Forelimb muscle (tissue), 1 donor: Measurements from ENCODE around the gene KRTAP4-9. TPM values are rescaled to one million over a fixed set of nuclear protein-coding genes. Genes with fewer than 3 reads are reported as not detected.
"Not testable (repeated sequence)": the region's sequence is repeated elsewhere in the genome, so short reads cannot be mapped to it uniquely, and the experiment has no call there.

Experiments
- DNase-seq: peaks from one replicate; pipeline ENCODE4 v3.0.0-alpha.2; 2013; ENCODE audit warnings: low read depth
- polyA plus RNA-seq: library from polyadenylated mRNA; unstranded; fragments of 120-200 nt; gene quantifications from one replicate; pipeline ENCODE4 v1.2.1, GENCODE V29; 2013; ENCODE audit not compliant: insufficient read length

Gene KRTAP4-9
- polyA plus RNA-seq, 1 donor = not detected

DNA sequence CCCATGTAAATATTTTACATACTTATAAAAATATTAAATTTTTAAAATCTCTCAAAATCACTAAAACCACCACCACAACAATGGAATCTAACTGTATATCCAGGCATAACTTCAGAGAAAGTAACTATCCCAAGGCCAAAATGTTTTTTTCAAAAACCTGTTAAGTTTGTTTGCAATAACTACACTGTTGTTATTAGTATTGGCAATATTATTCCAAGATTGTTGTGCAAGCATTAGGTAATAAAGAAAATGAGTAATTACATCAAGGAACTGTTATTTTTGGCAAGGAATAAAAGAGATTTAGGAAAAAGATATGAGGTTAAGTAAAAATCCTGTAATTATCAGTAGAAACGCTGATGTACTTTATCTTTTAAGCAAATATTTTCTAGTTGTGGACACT, 22.2 kb downstream of the KRTAP4-9 start:
- no peak for DNase-seq

DNA sequence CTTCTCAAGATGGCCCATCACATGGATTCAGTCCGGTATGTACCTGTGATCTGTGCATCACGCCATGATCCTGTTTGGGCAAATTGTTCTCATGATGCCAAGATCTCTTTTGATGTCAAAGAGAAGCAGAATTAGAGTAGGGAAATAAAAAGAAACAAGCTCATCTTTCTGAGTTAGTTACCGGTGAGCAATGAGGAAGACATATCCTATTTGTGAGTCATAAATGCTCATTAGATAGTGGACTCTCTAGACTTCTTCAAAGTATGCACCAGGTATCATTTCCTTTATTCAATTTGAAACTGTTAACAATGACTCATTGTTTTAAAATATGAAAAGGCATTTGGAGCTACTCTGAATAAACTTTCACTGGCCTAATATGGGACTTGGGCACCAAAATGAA, 26.8 kb downstream of the KRTAP4-9 start:
- DNase-seq = no peak

DNA sequence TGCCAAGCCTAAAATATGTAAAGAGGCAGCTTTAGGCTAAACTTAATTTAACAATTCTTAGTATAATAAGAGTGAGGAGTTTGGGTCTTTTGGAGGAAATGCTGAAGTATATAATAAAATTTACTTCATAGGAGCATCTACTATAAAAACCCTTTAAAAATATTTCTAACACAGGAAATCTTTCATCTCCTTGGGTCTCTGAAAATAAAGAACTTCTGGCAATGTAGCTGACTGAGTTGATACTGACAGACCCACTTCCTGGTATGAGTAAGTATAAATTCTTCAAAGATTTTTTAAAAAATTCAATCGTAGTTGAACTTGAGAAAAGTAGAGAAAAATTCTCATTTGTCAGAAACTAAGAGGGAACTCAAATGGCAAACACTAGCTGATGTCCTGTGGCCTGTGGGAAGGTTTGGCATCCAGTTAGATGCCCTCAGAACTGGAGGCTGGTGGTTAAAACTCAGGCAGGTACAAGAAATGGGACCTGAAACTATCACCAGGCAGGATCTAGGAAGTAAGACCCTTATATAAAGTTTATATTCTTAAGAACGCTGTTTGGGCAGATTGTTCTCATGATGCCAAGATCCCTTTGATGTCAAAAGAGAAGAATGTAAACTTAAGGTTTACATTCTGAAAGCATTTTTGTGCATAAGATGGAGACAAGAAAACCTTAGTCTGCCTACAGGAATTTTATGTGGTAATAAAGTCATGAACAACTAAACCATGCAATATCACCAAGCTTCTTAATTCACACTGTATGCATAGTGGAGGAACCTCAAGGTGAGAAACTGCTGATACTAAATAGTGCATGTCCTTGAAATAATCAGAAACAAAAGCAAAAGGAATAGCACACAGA, 28.9 kb downstream of the KRTAP4-9 start:
- no peak for DNase-seq

DNA sequence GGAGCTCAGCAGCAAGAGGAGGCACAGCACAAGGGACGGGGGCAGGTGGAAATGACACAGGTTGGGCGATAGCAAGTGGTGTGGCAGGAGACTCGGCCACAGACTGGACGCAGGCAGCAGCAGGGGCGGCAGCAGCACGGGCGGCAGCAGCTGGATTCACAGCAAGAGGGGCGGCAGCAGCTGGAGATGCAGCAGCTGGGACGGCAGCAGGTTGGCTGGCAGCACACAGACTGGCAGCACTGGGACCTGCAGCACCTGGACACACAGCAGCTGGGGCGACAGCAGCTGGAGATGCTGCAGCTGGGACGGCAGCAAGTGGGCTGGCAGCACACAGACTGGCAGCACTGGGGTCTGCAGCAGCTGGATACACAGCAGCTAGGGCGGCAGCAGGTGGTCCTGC, 34.7 kb downstream of the KRTAP4-9 start:
- not testable (repeated sequence) for DNase-seq

DNA sequence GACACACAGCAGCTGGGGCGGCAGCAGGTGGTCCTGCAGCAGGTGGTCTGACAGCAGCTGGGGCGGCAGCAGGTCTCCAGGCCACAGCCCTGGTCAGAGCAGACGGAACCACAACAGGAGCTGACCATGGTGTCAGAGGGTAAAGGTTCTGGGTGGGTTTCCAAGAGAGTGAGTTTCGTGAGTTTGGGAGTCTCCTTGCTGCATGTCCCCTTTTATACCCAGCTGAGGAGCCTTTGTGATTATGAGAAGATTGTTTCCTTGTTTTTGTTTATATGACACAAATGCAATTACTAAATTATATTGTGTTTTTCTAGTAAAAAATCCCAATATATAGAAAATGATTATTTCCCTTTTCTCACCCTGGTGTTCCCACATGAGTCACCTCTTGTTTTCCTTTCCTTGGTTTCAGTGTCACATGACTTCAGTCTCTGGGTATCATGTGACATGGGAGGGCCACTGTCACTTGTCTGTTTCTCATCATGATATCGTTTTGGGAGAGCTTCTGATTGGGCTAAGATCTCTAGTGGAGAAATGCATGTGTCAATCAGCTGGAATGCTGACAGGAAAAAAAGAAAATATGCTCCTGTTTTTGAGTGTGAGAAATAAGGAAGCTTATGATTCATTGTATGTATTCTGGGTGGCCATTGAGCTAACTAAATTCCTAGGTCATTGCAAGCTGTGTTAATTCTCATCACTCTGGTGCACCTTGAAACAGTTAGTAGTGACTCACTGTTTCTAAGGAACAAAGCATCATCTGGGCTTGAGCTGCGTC, 35.4 kb downstream of the KRTAP4-9 start, which contains the start of gene KRTAP4-6:
TSS of gene KRTAP4-6 (minus strand) at position 185 of the 772 bp plus-strand sequence. CDS start at position 128, 57 bp downstream.
- DNase-seq = no peak

DNA sequence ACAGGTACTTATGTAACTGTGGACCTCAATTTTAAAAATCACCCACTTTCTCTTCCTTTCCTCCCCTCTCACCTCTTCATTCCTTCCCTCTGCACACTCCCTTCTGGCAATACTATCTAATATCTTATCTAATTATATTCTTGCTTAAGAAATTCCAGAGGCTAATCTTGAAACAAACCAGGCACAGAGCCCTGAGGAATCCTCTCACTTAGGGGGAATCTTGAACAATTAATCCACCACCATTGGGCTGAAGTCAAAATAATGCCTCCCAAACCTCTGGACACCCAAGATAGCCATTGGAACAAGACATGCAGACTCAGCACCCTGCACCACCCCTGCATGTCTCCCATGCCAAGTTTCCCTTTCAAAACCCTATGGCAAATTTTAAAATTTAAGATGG, 36.2 kb downstream of the KRTAP4-9 start:
- DNase-seq = no peak

DNA sequence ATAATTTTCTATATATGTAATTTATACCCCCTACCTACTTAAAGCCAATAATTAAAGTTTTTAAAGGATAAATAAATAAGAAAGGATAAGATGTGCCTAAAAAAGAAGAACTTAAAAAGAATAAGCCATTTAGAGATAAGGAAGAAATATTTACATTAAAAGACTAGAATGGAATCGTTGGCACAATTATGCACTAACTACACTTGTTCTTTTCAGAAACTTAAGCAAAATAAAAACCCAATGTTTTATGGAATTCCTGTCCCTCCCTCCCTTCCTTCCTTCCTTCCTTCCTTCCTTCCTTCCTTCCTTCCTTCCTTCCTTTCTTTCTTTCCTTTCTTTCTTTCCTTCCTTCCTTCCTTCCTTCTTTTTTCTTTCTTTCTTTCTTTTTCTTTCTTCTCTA, 39.7 kb downstream of the KRTAP4-9 start:
- DNase-seq = no peak

DNA sequence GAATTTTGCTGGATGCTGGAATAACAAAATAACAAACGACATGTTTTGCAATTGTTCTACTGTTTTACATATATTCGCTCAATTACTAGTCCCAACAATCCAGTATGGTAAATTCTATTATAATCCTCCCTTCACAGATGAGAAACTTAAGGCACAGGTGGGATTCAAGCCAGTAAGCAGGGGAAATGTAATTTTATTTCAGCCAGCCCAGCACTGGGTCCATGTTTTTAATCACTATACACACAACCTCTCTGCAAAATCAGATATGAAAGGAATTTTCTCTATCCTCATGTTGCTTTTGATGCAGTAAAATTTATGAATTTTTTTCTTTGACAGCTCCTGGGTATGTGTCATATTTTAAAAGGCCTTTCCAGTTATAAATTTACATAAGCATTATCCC, 40.1 kb downstream of the KRTAP4-9 start:
- no peak for DNase-seq

DNA sequence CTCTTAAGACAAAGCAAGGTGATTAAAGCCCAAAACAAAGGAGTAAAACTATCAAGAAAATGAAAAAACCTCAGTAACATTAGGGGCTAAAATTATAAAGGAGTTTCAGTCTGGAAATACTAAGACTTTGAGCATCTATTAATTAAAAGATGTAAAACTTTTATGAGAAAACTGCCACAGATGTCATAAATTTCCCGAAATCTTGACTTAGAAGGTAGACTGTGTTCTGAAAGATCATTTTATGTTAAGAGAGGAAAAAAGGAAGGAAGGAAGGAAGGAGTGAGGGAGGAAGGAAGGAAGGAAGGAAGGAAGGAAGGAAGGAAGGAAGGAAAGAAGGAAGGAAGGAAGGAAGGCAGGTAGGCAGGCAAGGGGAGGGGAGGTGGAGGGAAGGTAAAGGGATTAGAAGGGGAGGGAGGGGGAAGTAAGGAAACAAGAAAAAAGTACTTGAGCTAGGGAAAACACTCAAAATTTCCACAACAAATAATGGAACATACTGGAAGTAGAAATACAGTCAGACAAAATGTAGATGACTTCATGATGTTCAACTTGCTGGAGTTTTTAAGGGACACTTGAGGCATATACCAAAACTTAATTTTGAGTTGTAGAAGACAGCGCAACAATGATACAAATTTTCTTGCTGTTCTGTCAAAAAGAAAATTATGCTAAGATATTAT, 42.5 kb downstream of the KRTAP4-9 start:
- DNase-seq = no peak

DNA sequence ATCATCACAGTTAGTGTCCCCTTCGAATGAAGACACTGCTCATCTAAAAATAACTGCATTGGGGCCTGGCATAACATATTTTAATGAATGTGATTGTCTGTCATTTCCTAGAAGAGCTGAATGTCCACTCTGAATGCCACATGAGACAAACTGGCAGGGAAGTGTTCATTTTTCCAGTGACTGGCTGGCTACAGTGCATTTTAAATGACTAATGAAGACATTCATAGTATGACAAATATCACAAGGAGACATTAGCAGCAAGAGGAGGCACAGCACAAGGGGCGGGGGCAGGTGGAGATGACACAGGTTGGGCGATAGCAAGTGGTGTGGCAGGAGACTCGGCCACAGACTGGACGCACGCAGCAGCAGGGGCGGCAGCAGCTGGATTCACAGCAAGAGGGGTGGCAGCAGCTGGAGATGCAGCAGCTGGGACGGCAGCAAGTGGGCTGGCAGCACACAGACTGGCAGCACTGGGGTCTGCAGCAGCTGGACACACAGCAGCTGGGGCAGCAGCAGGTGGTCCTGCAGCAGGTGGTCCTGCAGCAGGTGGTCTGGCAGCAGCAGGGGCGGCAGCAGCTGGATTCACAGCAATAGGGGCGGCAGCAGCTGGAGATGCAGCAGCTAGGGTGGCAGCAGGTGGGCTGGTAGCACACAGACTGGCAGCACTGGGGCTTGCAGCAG, 43.9 kb downstream of the KRTAP4-9 start:
- not testable (repeated sequence) for DNase-seq

DNA sequence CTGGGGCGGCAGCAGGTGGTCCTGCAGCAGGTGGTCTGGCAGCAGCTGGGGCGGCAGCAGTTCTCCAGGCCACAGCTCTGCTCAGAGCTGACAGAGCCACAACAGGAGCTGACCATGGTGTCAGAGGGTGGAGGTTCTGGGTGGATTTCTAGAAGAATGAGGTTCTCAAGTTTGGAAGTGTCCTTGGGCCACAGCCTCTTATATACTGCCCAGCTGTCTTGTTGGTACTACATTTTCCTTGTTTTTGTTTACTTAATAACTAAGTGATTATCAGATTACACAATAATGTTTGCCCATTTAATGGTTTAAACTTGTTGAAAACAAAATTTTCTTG, 44.4 kb downstream of the KRTAP4-9 start, which contains the start of gene KRTAP4-5:
TSS of gene KRTAP4-5 (minus strand) at position 174 of the 334 bp plus-strand sequence. CDS start at position 116, 58 bp downstream.
- DNase-seq = no peak

DNA sequence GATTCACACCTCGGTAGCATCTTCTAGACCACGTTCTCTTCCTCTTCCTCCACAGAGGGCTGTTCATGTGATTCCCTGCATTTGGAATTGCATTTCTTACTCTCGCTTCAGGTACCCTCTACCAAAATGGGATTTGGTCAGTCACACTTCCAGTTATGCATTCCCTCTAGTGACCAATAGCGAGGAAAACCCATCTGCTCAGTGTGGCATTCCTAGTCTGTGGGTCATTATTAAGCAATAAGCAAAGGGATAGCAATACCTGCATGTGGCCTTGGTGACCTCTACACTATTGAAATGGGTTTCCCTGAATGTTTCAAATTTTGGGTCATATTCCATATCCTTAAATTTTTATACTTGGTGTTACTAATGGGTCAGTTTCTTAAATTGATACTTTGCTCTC, 44.8 kb downstream of the KRTAP4-9 start:
- DNase-seq = no peak

DNA sequence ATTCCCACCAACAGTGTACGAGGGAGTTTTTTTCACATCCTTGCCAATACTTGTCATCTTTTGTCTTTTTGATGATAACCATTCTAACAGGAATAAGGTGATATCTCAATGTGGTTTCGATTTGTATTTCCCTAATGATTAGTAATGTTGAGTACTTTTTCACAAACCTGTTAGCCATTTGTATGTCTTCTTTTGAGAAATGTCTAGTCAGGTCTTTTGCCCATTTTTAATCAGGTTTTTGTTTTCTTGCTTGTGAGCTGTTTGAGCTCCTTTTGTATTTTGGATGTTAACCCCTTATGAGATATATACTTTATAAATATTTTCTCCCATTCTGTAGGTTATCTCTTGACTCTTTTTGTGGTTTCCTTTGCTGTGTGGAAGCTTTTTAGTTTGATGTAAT, 46.3 kb downstream of the KRTAP4-9 start:
- DNase-seq = no peak

DNA sequence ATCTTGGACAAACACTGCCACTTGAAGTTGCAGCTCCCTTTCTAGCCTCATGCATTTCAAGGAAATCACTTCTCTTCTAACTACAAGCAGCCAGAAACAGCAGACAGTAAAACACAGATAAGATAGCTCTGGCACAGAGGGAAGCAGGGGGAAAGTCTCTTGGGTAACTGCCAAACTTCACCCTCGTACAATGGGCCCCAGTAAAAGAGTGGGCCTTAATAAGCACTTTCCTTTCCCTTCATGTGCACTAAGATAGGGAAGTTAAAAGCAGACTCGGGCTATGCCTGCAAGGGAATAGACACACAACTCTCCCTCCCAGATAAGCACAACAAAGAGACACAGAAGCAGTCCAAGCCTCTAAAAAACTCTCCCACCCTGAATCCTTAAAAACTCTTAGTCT, 48.7 kb downstream of the KRTAP4-9 start:
- no peak for DNase-seq

Other genes with a start within 250 kb of the KRTAP4-9 start
- gene KRT12, start 238.2 kb upstream of the KRTAP4-9 start, polyA plus RNA-seq = 0.08 TPM
- gene KRT20, start 220.1 kb upstream of the KRTAP4-9 start, polyA plus RNA-seq = not detected
- gene KRT23, start 167.7 kb upstream of the KRTAP4-9 start, polyA plus RNA-seq = 0.19 TPM
- gene KRT39, start 138.4 kb upstream of the KRTAP4-9 start, polyA plus RNA-seq = 7.2 TPM
- 10.9 TPM for gene KRT40, start 121.1 kb upstream of the KRTAP4-9 start, polyA plus RNA-seq
- gene KRTAP3-3, start 111.2 kb upstream of the KRTAP4-9 start, polyA plus RNA-seq = not detected
- 0.52 TPM for gene KRTAP3-2, start 105.5 kb upstream of the KRTAP4-9 start, polyA plus RNA-seq
- not detected for gene KRTAP3-1, start 96.3 kb upstream of the KRTAP4-9 start, polyA plus RNA-seq
- gene KRTAP1-5, start 78.2 kb upstream of the KRTAP4-9 start, polyA plus RNA-seq = not detected
- gene KRTAP1-4, start 75.2 kb upstream of the KRTAP4-9 start, polyA plus RNA-seq = not detected
- gene KRTAP1-3, start 70.5 kb upstream of the KRTAP4-9 start, polyA plus RNA-seq = not detected
- gene KRTAP1-1, start 63.9 kb upstream of the KRTAP4-9 start, polyA plus RNA-seq = not detected
- gene KRTAP2-1, start 58.1 kb upstream of the KRTAP4-9 start, polyA plus RNA-seq = not detected
- gene KRTAP2-2, start 50.2 kb upstream of the KRTAP4-9 start, polyA plus RNA-seq = not detected
- not detected for gene KRTAP2-3, start 45.3 kb upstream of the KRTAP4-9 start, polyA plus RNA-seq
- not detected for gene KRTAP2-4, start 39.5 kb upstream of the KRTAP4-9 start, polyA plus RNA-seq
- not detected for gene KRTAP4-7, start 21.2 kb upstream of the KRTAP4-9 start, polyA plus RNA-seq
- gene KRTAP4-8, start 7.2 kb upstream of the KRTAP4-9 start, polyA plus RNA-seq = not detected
- gene KRTAP4-16, start 3.2 kb upstream of the KRTAP4-9 start, polyA plus RNA-seq = not detected
- gene KRTAP4-11, start 13.0 kb downstream of the KRTAP4-9 start, polyA plus RNA-seq = not detected
- gene KRTAP4-12, start 18.8 kb downstream of the KRTAP4-9 start, polyA plus RNA-seq = not detected
- not detected for gene KRTAP4-6, start 35.2 kb downstream of the KRTAP4-9 start, polyA plus RNA-seq
- gene KRTAP4-5, start 44.4 kb downstream of the KRTAP4-9 start, polyA plus RNA-seq = not detected
- not detected for gene KRTAP4-4, start 55.4 kb downstream of the KRTAP4-9 start, polyA plus RNA-seq
- not detected for gene KRTAP4-3, start 62.8 kb downstream of the KRTAP4-9 start, polyA plus RNA-seq
- not detected for gene KRTAP4-2, start 72.8 kb downstream of the KRTAP4-9 start, polyA plus RNA-seq
- gene KRTAP4-1, start 79.5 kb downstream of the KRTAP4-9 start, polyA plus RNA-seq = not detected
- not detected for gene KRTAP9-1, start 84.5 kb downstream of the KRTAP4-9 start, polyA plus RNA-seq
- gene KRTAP9-2, start 121.3 kb downstream of the KRTAP4-9 start, polyA plus RNA-seq = not detected
- not detected for gene KRTAP9-3, start 127.1 kb downstream of the KRTAP4-9 start, polyA plus RNA-seq
- gene KRTAP9-8, start 132.6 kb downstream of the KRTAP4-9 start, polyA plus RNA-seq = not detected
- not detected for gene KRTAP9-4, start 144.3 kb downstream of the KRTAP4-9 start, polyA plus RNA-seq
- not detected for gene KRTAP9-9, start 150.0 kb downstream of the KRTAP4-9 start, polyA plus RNA-seq
- gene KRTAP9-6, start 160.0 kb downstream of the KRTAP4-9 start, polyA plus RNA-seq = 0.22 TPM
- not detected for gene KRTAP9-7, start 170.3 kb downstream of the KRTAP4-9 start, polyA plus RNA-seq
- not detected for gene KRTAP29-1, start 197.5 kb downstream of the KRTAP4-9 start, polyA plus RNA-seq
- gene KRTAP16-1, start 203.9 kb downstream of the KRTAP4-9 start, polyA plus RNA-seq = not detected
- gene KRTAP17-1, start 210.3 kb downstream of the KRTAP4-9 start, polyA plus RNA-seq = not detected
- not detected for gene KRT33A, start 245.4 kb downstream of the KRTAP4-9 start, polyA plus RNA-seq